Bronchial epithelial cell (primary cell): ENCODE results near the gene FSTL1. TPM values are rescaled to one million over a fixed set of nuclear protein-coding genes. Genes with fewer than 3 reads are reported as not detected.
A peak's percentile ranks its signal among the peaks of the same experiment; 100 is the strongest.
"Not testable (repeated sequence)": the region's sequence is repeated elsewhere in the genome, so short reads cannot be mapped to it uniquely, and the experiment has no call there.

Source experiments
- DNase-seq: peaks from one replicate; pipeline ENCODE4 v3.0.0-alpha.2; 2010; ENCODE audit warnings: low read depth
- FAIRE-seq: peaks from 2 replicates; lab custom pipeline; 2011; peaks lifted over from hg19 to GRCh38; lab: Jason Lieb, UNC
- H3K27me3 ChIP-seq: 2 replicates; pipeline ENCODE4 v1.5.1; 2011; ENCODE audit warnings: low read length; ENCODE audit not compliant: control insufficient read depth, insufficient read depth
- H3K36me3 ChIP-seq: 2 replicates; pipeline ENCODE4 v1.5.1; 2011; ENCODE audit warnings: low read length; ENCODE audit not compliant: control insufficient read depth, insufficient read depth
- H3K4me3 ChIP-seq: 2 replicates; pipeline ENCODE4 v1.5.1; 2011; ENCODE audit warnings: mild to moderate bottlenecking, low read depth, low read length, control low read depth
- total RNA-seq: library from RNA; depleted of rRNA; stranded (reverse); fragments of >200 nt; gene quantifications from 2 replicates; pipeline ENCODE4 v1.2.1, GENCODE V29; 2014
- TF ChIP-seq, protein P1 (sequence below): IDR thresholded peaks from 2 replicates; pipeline ENCODE4 v1.5.1; 2011; ENCODE audit warnings: mild to moderate bottlenecking, moderate library complexity, low read length, control low read depth, inconsistent platforms; ENCODE audit not compliant: insufficient read depth, severe bottlenecking

Gene FSTL1
- total RNA-seq, 1 donor from 2014 or later, result 45.3 TPM

DNA sequence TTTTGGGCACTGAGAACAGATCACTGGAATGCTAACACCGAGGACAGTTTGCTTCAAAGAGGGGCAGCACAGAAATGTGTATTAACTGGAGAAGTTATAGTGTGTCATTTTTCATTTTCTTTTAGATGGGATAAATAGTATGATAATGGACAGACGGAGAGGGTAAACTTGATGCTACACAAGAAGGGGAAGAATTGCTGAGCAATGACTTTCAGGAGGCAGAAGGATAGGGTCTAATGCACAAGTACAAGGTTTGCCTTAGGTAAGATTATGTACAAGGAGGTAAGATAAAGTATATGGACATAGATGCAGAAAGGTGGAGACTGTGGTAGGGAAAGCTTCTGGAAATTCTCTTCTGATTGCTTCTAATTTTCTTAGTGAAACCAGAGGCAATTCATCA lies 69.3 kb downstream of the FSTL1 start:
- no peak overlapping the region for H3K4me3 ChIP-seq
- no peaks in the 10 kb centered on the region for H3K27me3 ChIP-seq
- no peaks in the 10 kb centered on the region for H3K36me3 ChIP-seq
- FAIRE-seq, result no peak
- TF ChIP-seq, protein P1, sequence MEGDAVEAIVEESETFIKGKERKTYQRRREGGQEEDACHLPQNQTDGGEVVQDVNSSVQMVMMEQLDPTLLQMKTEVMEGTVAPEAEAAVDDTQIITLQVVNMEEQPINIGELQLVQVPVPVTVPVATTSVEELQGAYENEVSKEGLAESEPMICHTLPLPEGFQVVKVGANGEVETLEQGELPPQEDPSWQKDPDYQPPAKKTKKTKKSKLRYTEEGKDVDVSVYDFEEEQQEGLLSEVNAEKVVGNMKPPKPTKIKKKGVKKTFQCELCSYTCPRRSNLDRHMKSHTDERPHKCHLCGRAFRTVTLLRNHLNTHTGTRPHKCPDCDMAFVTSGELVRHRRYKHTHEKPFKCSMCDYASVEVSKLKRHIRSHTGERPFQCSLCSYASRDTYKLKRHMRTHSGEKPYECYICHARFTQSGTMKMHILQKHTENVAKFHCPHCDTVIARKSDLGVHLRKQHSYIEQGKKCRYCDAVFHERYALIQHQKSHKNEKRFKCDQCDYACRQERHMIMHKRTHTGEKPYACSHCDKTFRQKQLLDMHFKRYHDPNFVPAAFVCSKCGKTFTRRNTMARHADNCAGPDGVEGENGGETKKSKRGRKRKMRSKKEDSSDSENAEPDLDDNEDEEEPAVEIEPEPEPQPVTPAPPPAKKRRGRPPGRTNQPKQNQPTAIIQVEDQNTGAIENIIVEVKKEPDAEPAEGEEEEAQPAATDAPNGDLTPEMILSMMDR, result no peak
- DNase-seq, result no peak

DNA sequence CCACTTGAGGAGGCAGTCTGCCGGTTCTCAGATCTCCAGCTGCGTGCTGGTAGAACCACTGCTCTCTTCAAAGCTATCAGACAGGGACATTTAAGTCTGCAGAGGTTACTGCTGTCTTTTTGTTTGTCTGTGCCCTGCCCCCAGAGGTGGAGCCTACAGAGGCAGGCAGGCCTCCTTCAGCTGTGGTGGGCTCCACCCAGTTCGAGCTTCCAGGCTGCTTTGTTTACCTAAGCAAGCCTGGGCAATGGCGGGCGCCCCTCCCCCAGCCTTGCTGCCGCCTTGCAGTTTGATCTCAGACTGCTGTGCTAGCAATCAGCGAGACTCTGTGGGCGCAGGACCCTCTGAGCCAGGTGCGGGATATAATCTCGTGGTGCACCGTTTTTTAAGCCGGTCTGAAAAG lies 72.8 kb downstream of the FSTL1 start:
- DNase-seq, FAIRE-seq: not testable (repeated sequence)

DNA sequence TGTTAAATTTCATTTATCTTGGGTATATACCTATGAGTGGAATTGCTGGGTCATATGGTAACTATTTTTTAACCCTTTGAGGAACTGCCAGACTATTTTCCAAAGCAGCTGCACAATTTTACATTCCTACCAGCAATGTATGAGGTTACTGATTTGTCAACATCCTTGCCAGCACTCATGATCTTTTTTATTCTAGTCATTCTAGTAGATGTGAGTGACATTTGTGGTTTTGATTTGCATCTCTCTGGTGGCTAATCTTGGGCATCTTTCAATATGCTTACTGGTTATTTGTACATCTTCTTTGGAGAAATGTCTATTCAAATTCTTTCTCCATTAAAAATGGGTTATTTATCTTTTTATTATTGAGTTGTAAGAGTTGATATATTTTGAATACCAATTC lies 80.3 kb downstream of the FSTL1 start:
- DNase-seq (no peak), FAIRE-seq (no peak)
- TF ChIP-seq, protein P1, result no peak
- H3K4me3 ChIP-seq, result no peak overlapping the region
- peaks cover 3% of the 10 kb centered on the region for H3K27me3 ChIP-seq
- no peaks in the 10 kb centered on the region for H3K36me3 ChIP-seq

More for the DNA sequence above, 72.8 kb downstream of the FSTL1 start:
- H3K36me3 ChIP-seq, H3K4me3 ChIP-seq, H3K27me3 ChIP-seq: not testable (repeated sequence)

DNA sequence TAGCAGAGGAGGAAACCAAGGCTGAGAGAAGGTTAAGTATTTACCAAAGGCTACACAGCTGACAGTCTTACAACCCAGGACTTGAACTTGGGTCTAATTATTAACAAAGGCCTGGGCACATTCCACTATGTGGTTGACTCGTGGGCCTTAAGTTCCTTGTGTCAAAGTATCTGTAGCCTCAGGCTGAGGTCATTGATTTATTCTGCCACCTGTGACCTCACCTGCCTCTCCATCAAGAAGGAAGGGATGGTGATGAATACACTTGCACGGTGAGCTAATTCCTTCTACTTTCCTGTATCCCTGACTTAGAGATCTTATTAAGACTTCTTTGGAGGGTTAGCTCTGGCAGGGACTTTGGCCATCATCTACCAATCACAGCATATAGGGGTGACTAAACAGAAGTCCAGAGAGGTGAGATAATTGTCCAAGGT lies 81.7 kb downstream of the FSTL1 start:
- FAIRE-seq (no peak), DNase-seq (peak; percentile 21)
- Histone ChIP-seq H3K4me3 (no peak overlapping the region), H3K36me3 (no peaks in the 10 kb centered on the region), H3K27me3 (peaks cover 3% of the 10 kb centered on the region)
- TF ChIP-seq, protein P1, result no peak

DNA sequence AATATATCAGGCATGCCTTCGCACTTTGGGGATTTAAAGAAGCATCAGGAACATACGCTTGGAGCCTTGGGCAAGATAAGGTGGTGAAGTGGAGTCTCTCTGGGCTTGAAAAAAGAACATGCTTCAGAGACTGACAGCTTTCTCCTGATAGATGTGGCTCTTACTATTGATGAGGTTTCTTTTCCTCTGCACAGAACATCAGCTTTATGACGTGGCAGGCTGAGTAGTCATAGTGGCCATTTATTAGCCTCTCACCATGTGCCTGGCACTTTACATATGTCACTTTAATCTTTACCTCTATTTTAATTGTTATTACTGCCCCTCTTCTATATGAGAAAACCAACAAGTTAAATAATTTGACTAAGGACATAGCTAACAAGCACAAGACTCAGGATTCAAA lies 82.6 kb downstream of the FSTL1 start:
- TF ChIP-seq, protein P1, result no peak
- no peak for FAIRE-seq

DNA sequence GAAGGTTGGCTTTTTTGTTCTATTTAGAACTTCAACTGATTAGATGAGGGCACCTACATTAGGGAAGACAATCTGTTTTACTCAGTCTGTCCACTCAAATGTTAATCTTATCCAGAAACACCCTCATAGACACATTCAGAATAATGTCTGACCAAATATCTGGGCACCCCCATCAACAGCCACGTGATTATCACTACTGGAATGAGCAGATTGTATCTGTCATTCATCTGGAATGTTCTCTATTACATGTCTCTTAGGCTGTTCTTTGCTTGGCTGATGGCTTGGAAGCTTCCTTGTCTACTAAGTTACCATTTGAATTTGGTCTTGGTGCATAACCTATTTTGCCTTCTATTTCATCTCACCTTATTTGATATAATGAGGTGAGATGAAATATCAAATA lies 86.0 kb downstream of the FSTL1 start:
- Histone ChIP-seq H3K36me3 (no peaks in the 10 kb centered on the region), H3K27me3 (peaks cover 3% of the 10 kb centered on the region), H3K4me3 (no peak overlapping the region)
- FAIRE-seq (no peak), DNase-seq (peak; percentile 58)
- TF ChIP-seq, protein P1, result no peak

More for the DNA sequence above, 82.6 kb downstream of the FSTL1 start:
- Histone ChIP-seq H3K36me3 (no peaks in the 10 kb centered on the region), H3K27me3 (peaks cover 3% of the 10 kb centered on the region), H3K4me3 (no peak overlapping the region)
- no peak for DNase-seq
